Tibial nerve (tissue), 4 donors: ENCODE measurements around the gene NME5.

ENCODE experiments used
- CTCF ChIP-seq, 5 experiments: fragments of 200-600 bp in 3 of 5; fragments of 450-650 bp in 2 of 5; sonication (generic) in 3 of 5; IDR thresholded peaks; one replicate each; pipeline ENCODE4 v1.5.1; 2016 to 2019; ENCODE audit warnings: antibody characterized with exemption in 5 of 5, mild to moderate bottlenecking in 3 of 5, moderate library complexity in 2 of 5
- EP300 ChIP-seq, 2 donors: sonication (generic); formaldehyde crosslinking; IDR thresholded peaks; one replicate each; pipeline ENCODE4 v1.6.1; 2017; ENCODE audit warnings: antibody characterized with exemption in 2 of 2, mild to moderate bottlenecking in 1 of 2

- no peak for TF ChIP-seq CTCF (IDR thresholded peaks at IDR 0.05)
- TF ChIP-seq EP300 (IDR thresholded peaks at IDR 0.05), result no peak
Measured at GRCh38 chr5:138083702-138084101, 55.5 kb downstream of the NME5 start, which contains the start of gene WNT8A.
